Measurements from ENCODE around the gene NPY.

The NPY gene

DNA sequence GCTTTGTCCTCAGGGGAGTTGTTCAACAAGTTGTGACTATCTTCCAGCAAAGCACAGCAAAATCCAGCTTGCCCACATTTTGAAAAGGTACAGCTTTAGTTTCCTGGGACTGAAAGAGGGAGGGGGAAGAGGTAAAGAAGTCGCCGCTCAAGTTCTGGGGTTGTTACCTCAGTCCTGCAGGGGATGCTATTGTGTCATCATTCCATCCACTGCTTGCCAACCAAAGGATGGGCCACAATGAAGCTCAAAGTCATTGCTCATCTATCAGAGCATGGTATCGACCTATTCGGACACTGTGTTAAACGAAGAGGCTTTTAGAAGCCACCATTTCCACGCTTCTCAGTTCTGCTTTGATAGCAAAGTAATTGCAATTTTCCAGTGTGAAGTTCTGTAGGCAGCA is 34.3 kb downstream of the NPY start:
- DNase-seq, result no peak

DNA sequence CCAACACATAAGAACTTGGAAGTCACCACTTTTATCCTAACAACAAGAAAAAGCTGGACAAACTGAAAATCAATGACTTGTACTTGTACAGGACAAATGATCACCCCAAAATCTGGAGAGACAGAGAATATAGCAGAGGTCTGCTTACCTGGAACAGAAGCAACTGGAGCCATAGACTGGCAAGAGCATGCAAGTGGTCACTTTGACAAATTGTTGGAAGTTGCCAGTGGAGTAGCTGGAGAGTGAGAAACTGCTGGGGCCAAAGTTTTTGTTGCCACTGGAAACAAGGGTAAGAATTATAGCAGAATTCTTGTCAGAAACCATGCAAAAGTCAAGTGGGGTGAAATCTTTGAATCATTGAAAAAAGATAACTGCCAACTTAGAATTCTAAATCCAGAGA is 35.2 kb downstream of the NPY start:
- DNase-seq, result no peak

DNA sequence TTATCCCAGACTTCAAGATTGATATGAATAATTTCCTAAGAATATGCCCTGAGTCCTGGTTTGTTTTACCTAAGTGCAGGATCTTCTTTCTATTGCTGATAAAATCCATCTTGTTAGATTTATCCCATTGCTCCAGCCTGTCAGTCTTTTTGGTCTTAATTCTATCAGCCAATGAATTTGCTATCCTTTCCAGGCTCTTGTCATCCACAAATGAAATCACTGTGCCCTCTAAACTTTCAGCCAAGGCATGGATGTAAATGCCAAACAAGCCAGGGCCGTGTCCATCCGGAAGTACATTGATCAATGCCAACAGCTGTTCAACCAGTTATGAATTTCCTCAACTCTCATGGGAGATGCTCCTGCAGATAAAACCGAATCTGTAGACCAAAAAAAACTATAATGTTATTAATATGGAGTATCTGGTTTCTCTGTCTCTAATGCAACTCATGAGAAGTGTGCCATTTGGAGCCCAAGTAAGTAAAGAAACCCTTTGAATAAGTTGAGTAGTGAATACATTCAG is 40.0 kb downstream of the NPY start:
- no peak for DNase-seq

DNA sequence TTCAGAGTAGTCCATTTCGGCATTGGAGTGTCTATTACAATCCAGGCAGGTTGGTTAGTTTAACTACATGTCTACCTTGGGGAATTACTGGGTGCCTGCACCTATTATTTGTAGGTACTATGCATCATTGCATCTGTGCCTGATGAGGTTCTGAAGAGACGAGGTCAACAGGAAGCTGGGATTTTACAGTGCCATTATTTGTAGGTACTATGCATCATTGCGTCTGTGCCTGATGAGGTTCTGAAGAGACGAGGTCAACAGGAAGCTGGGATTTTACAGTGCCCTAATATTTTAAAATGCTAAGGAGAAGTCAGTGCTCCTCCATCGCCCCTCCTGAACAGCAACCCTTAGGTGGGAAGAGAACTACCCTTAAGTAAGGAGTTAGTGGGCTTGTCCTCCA is 41.7 kb downstream of the NPY start:
- peak; percentile 45 for DNase-seq

DNA sequence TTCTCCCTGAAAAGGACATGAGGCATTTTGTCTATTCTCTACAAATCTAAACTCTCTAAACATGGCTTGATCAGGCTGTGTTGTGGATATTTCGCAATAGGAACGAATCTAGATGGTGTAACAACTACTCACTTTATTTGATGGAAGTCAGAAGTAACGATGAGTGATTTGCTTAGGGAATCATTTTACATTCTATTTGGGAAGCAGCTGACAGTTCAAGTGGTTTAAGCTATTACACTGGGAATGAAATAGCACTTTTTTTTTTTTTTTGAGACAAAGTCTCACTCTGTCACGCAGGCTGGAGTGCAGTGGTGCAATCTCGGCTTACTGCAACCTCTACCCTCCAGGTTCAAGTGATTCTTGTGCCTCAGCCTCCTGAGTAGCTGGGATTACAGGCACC is 44.1 kb downstream of the NPY start:
- peak; percentile 57 for DNase-seq

DNA sequence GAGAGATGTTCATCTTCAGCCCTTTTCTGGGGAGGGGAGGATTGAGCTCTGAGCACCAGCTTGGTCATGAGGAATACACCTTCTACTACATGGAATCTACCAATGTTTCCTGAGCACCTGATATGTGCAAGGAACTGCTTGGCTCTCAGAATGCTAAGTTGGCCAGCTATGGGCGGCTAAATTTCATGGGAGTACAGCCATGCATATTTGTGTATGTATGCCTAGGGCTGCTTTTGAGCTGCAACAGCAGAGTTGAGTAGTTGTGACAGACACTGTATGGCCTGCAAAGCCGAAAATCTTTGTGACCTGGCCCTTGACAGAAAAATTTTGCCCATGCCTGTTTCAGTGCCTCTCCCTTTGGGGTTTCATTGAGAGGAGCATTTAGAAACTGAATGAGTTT is 44.9 kb downstream of the NPY start:
- DNase-seq, result no peak

DNA sequence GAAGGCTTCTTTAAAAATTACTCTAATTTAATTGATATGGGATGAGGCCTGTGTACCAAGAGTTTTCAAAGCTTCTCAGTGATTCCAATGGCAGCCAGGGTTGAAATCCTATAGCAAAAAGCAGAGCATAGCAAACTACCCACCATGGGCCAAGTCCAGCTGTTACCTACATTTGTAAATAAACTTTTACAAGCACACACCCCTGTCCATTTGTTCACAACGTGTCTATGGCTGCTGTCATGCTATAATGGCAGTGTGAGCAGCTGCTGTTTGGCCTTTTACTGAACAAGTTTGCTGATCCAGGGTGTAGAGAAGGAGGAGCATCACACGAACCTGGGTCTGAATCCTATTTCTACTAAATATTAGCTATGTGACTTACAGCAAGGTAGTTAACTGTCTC is 50.0 kb downstream of the NPY start:
- DNase-seq, result no peak

DNA sequence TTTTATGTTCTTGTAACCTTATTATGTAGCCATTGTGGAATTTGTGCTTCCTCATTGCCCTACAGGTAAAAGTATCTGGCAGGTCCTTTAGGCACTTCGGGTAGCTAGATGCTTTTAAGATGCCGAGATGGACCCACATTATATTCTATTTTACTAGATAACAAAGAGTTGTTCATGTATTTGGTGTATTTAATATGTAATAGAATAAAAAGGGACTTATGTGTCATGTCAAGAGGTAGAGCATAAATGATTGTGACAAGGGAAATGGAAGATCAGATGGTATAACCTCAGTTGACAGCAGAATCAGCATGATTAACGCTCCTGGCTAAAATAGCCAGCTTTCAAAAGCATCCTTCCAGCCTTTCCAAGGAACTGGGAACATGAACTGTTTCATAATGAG is 50.6 kb downstream of the NPY start:
- no peak for DNase-seq

DNA sequence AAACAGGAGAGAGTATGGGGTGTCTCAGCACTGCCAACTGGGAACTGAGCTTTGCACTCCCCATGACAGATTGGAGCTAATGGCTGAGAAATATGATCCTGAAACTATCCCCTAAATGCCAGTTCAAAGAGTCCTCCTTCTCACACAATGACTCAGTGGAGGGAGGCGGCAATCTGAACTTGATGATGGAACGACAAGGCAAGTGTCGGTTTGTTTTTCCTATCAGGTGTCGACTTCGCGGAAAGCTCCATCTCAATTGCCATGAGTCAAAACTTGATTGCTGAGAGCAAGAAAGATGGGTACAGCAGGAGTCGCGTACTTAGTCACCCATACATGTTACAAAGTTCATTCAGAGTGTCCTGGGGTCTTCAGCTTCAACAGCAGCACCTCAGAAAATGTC is 52.5 kb downstream of the NPY start:
- no peak for DNase-seq

DNA sequence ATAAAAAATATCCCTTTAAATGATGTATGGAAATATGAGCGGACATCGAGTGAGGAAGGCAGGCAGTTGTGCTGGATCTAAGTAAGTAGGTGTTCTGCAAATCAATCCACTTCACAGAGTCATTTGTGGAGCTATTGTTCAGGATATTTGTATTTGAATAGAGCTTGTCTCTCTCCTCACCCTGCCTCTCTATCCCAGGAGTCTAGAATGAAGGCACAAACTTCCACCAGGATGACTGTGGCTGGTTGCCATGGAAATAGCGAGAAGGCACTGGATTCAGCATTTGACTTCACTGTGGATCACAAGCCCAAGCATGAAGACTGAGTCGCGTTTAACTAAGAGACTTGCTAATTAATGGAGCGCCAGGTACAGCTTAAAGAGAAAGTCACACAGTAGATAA is 53.2 kb downstream of the NPY start:
- DNase-seq, result peak; percentile 54

DNA sequence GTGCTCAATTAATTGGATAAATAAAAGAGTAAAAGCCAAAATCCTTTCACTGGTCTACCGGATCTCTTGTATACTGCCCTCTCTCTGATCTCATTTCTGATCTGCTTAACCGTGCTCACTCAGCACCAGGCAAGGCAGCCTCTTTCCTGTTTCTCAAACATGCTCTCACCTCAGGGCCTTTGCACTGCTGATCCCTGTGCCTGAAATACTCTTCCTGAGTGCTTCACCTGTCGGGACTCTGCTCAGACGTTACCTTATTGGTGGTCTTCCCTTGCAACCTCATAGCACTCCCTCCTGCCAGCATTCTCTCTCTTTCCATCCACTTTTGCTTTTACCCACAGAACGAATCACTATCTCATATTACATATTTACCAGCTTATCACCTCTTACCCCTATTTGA is 55.6 kb downstream of the NPY start:
- DNase-seq, result no peak

DNA sequence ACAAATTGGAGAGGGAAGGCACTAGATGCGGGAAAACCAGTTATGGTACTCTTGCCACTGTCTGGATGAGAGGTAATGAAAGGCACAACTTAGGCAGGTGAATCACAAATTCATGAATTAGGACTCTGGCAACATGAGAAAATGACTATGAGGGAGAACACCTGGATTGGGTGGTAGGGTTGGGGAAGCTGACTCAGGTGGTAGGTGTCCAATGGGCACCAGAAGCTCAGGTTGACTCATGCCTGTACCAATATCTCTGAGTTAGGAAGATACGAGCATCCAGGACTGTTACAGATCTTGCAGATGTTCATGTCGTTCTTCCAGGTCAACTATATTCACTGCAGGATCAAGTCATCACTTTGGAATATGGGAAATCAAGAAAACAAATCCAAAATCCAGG is 56.7 kb downstream of the NPY start:
- DNase-seq, result no peak
